Fibroblast of peridontal ligament (primary cell): ENCODE measurements around the gene NANOS2.
"Not testable (repeated sequence)": the region's sequence is repeated elsewhere in the genome, so short reads cannot be mapped to it uniquely, and the experiment has no call there.

Source experiments
- DNase-seq: peaks from one replicate; pipeline ENCODE4 v3.0.0-alpha.2; 2010; ENCODE audit errors: extremely low read depth

The NANOS2 gene

GRCh38 chr19:45876411-45877197, 38.0 kb downstream of the NANOS2 start:
- no peak for DNase-seq

GRCh38 chr19:45876161-45876410, 38.5 kb downstream of the NANOS2 start:
- no peak for DNase-seq

- no peak for DNase-seq
Measured at GRCh38 chr19:45874620-45874966, 40.0 kb downstream of the NANOS2 start.

- no peak for DNase-seq
Measured at GRCh38 chr19:45873219-45873772, 41.3 kb downstream of the NANOS2 start.

- DNase-seq = no peak
Measured at GRCh38 chr19:45872095-45872919, 42.3 kb downstream of the NANOS2 start.

- DNase-seq = no peak
Measured at GRCh38 chr19:45870798-45871197, 43.8 kb downstream of the NANOS2 start.

GRCh38 chr19:45867241-45867640, 47.3 kb downstream of the NANOS2 start:
- not testable (repeated sequence) for DNase-seq

- DNase-seq = no peak
Measured at GRCh38 chr19:45866400-45867176, 48.0 kb downstream of the NANOS2 start.

GRCh38 chr19:45865269-45865948, 49.2 kb downstream of the NANOS2 start:
- DNase-seq = no peak

GRCh38 chr19:45864629-45865082, 49.9 kb downstream of the NANOS2 start:
- DNase-seq = no peak

GRCh38 chr19:45863840-45864628, 50.5 kb downstream of the NANOS2 start, which contains the start of gene FOXA3:
Gene FOXA3 (plus strand): TSS chr19:45864326. CDS start chr19:45864457, 131 bp downstream.
- DNase-seq = no peak

- DNase-seq = no peak
Measured at GRCh38 chr19:45863335-45863839, 51.2 kb downstream of the NANOS2 start.
